NCI-H69 (cell line): ENCODE results near the gene BICDL1.

Source experiments
- DNase-seq: peaks from one replicate; lab custom pipeline; 2025; lab: John Stamatoyannopoulos, UW

The BICDL1 gene

DNA sequence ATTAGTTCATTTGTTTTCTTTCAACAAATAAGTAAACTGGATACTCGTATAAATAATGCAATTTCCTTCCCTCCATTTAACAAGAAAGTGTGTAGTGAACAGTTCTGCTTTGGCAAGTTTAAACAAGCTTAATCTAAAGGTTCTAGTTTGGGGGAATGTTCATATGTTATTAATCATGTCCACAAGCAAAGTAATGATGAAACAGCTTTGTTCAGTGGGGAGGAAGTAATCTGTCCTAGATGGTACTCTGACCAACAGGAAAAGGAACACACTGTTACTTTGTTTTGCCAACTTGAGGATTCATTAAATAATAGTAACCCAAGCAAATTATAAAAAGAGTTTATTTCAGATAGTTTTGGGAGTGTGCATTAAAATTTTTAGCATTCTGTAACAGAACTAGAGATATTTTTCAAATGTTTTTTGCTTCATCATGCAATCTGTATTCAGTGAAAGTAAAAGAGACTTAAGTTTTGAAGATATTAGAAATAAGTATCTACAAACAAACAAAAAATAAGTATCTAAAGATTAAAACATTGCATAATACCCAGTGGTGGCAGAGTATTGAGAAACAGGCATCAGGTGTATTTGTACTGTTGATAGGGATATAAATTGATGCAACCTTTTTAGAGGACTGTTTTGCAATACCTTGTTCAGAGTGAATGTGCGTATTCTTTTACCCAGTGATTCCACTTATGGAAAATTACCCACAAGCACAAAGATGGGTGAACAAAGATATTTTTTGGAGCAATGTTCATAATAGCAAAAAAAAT is 66.4 kb downstream of the BICDL1 start:
- DNase-seq: no peak

DNA sequence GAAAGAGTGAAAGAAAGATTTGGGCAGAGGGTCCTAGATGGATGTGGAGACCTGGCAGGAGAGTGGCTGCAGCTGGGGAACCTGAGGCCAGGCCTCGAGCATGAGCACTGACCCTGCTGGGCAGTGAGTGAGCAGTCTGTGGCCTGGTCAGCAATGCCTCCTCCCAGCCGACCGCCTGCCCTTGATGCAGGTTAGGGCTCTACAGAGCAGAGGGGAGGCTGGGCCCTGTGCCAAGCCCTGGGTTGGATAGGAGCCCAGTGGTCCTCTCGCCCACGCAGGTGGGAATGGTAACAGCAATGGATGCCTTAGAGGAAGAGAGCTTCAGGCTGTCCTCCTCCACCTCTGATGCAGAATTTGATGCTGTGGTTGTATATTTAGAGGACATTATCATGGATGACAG is 67.7 kb downstream of the BICDL1 start:
- DNase-seq: no peak

DNA sequence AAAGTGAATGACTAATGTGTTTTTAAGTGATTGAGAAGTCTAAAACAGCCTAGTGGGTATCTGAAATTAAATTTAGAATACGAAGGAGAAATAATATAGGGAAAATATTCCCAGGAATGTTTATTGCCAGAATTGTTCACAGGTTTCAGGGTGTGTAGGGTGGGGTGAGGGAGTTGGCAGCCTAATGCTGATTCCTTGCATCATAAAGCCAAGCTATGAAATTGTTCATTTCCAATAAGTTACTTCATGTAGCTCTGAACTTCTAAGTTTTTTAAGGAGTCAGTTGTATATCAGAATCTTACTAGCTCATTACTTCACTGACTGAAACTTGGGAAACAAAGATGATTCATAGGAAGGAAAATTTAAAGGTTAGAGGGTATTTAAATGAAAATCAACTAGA is 71.2 kb downstream of the BICDL1 start:
- DNase-seq: no peak

DNA sequence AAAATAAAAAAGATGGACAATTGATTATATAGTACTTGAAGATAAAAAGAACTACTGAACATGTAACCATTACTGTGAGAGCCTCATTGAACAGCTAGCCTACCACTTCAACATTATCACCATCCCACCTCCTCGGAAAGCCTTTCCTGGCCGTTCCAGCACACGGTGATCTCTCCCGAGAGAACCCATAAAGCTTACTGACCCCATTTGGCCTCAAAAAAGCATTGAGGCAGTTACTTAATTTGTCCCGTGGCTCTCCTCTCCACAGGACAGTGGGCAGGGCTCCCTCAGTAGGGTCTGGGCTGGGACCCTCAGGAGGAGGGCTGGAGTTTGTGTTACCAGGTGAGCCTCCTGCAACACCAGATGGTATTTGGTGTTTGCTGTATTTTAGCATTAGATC is 71.7 kb downstream of the BICDL1 start:
- DNase-seq: no peak

GRCh38 chr12:120061575-120062214 is 72.7 kb downstream of the BICDL1 start:
- DNase-seq: no peak

DNA sequence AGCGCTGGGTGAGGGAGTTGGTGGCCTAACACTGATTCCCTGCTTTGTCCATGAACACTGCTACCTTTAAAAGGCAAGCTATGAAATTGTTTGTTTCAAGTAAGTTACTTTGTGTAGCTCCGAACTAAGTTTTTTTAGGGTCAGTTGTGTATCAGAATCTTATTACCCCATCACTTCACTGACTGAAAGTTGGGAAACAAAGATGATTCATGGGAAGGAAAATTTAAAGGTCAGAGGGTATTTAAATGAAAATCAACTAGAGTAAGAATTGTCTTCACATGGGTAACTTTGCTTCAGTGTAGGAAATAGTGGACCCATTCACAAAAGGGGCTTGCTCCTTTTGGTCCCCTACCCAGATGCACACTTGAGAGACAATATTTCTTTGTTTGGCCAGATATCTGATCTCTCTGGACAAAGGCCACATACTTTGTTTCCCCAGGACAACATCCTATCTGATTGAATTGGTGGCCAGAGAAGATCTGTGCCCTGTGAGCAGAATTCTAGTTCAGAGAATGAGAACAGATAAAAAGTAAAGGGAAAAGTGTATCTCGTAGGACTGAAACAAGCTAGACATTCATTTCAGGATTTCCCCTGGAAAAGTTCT is 74.0 kb downstream of the BICDL1 start:
- DNase-seq: no peak

- DNase-seq: no peak
Measured at GRCh38 chr12:120064054-120064940, 75.3 kb downstream of the BICDL1 start.

DNA sequence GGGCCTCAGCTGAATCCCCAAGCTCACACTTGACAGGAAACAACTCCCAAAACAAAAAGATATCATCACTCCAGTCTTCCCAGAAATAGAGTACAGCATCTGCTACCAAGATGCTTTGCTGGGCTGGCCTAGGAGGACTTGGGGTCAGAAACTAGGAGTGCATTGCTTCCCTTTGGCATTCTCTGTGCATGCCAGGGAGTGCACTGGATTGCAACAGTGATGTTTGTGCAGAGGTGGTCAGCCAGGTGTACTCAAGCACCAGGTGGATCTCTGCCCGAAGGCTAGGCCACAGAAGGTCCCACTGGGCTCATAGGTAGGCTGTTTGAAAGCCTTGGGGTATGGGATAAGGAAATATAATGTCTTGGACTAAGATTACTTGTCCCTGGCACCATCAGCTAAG is 76.4 kb downstream of the BICDL1 start:
- DNase-seq: no peak

DNA sequence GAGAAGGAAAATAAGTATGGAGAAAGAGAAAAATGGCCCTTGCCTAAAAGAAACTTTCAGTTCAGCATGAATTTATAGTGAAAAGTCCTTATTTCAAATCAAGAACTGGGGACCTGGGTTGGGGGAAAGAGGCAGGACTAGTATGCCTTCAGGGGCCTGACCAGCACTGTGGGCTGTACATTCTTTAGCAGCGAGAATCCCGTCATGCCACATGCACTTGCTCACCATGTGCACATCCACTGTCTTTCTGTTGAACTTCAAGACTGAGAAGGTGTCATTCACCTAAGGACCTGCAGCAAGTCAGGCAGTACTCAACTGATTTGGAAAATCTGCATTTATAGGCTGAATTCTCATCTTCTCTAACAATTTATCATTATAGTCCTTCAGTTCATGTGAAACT is 77.3 kb downstream of the BICDL1 start:
- no peak for DNase-seq

DNA sequence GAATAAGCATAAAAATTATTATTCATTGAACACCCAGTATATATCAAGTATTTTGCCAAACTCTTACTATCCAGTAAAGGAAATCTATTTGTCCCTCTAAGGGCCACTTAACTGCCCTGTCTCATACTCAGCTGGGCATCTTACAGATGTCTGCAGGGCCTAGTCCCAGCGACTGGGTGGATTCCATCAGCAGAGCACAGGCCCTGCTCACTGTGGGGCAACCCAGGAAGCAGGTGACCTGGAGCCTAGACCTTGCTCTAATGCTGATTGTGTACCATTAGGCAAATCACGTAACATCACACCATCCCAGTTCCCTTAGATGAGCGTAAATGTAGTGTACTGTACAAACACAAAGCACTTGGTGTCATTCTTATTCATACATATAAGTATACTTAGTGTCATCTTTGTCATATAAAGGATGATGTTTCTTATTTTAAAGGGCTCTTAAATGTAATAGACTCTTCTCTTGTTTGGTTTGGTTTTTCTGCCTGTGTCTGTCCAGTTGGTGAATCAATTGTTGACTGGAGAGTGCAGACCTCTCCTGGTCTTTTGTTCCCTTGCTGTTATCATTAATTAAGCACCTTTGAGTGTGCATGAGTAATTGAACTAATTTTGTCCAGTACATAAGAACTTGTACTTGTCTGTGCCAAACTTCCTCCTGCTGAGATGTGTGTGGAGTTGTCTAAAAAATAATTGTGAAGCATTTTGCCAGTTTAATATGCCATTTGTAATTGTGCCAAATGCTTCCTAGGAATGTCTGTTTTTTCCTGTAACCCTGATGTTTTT is 78.2 kb downstream of the BICDL1 start:
- DNase-seq: peak; percentile 54

DNA sequence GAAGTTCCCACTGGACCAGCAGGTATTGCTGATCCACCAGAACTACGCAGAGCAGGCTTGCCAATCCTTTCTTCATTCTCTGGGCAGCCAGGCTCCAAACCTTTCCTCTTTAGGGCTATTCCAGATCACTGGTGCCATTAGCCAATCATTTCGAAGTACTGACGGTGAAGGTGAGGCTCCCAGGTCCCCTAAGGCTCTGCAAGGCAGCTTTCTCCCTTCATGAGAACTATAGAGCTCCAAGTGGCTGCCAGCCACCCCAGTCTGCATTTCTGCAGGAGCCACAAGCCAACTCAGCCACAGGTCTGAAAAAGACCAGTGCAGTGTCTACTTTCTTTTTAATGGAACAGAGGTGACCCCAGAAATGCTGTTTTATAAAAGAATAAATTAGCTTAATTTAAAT is 78.9 kb downstream of the BICDL1 start:
- DNase-seq: no peak

- no peak for DNase-seq
Measured at GRCh38 chr12:120069278-120069677, 80.2 kb downstream of the BICDL1 start.

DNA sequence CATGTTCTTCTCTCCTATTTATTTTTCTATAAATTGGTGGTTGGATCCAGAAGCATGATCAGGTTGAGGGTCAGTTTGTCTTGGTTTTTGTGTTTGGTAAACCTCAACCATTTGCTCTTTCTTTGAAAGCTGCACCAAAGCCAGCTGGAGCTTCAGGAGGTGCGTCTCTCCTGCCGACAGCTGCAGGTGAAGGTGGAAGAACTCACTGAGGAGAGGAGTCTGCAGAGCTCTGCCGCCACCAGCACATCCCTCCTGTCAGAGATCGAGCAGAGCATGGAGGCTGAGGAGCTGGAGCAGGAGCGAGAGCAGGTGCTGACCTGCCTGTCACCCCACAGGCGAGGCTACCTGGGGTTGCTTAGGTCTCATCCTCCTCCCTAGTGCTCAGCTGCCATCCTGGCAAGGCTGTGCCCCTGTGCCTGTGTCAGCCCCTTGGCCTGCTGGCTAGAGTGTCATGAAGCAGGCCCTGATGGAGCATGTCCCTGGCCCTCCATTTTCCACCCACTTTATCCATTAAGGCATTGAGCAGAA is 82.5 kb downstream of the BICDL1 start:
- DNase-seq: no peak

DNA sequence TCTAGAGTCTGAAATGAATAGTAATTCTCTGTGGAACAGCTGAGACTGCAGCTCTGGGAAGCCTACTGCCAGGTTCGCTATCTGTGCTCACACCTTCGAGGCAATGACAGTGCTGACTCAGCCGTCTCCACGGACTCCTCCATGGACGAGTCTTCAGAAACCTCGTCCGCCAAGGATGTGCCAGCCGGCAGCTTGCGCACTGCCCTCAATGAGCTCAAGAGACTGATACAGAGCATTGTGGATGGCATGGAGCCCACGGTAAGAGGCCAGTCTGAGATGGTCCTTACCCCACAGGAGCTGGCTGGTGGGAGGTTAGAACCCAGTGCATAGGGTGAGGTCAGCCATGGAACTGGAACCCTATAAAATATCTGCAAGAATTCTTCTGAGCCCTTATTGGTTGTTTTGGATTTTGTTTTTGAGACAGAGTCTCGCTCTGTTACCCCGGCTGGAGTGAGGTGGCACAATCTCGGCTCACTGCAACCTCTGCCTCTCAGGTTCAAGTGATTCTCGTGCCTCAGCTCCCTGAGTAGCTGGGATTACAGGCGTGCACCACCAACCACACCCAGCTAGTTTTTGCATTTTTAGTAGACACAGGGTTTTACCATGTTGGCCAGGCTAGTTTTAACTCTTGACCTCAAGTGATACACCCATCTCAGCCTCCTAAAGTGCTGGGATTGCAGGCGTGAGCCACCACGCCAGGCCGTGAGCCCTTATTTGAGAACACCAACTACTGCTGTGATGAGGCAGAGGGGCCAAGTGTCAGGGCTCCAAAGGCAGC is 83.6 kb downstream of the BICDL1 start:
- no peak for DNase-seq

DNA sequence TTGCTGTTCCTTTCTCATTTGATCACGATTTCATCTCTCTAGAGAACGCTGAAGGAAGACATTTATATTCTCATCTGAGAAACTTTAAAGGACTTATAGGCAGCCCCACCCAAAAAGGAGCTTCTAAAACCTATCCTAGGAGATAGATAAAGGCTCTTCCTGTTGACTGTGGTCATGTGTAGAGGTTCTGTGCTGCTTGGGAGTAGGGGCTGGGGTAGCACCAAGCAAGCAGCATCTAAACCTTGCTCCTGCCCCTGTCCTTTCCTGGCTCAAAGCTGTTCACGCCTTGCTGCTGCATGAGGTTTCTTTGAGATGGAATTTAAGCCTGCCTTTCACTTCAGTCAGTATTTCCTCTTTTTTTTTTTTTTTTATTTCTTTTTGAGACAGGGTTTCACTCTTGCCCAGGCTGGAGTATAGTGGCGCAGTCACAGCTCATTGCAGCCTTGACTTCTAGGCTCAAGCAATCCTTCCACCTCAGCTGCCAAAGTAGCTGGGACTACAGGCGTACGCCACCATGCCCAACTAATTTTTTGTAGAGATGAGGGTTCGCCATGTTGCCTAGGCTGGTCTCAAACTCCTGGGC is 86.1 kb downstream of the BICDL1 start:
- DNase-seq: no peak

DNA sequence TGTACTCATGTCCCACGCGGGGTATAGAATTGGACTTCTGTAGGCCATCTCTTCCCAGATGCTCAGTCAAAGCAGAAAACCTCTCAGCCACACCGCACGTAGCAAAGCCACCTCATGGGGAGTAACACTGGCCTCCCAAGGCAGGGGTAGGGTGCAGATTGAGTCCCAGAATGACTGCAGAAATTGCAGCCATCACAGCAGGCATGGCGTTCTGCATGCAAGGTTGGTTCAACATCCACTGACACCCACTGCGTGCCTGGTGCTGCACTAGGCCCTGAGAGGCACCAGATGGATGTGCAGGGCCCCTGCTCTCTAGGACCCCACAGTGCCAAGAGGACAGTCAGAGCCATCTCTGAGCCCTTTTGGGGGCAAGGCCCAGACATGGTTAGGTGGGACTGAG is 87.6 kb downstream of the BICDL1 start:
- DNase-seq: no peak

DNA sequence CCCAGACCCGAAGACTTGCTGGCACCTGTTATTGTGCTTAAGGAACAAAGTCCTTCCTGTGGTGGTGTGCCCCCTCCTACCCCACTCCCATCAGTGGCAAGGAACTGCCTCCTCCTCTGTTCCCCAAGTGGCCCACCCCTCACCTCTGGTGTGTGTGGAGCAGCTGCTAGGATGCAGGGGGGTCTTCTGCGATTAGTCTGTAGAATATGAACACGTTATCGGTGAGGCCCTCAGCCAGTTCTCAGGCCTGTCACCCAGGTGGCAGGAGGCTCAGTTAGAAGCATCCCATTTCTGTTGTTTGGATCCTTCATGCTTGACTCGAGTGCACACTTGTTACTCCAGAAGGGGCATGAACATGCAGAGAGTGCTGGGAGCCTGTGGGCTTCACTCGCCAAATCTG is 88.2 kb downstream of the BICDL1 start:
- DNase-seq: no peak

GRCh38 chr12:120078868-120079267 is 89.8 kb downstream of the BICDL1 start:
- no peak for DNase-seq

GRCh38 chr12:120079411-120080400 is 90.7 kb downstream of the BICDL1 start:
- no peak for DNase-seq
